Stomach (tissue), 4 donors: ENCODE results near the gene WWC2.

Source experiments
- POLR2A ChIP-seq, 4 donors: fragments of 450-650 bp; IDR thresholded peaks; one replicate each; pipeline ENCODE4 v1.6.1; 2016; ENCODE audit warnings: antibody characterized with exemption in 4 of 4, control low read depth in 2 of 4, mild to moderate bottlenecking in 1 of 4, moderate library complexity in 1 of 4
- POLR2AphosphoS5 ChIP-seq, 3 donors: sonication (generic); formaldehyde crosslinking; IDR thresholded peaks; one replicate each; pipeline ENCODE4 v1.6.1; 2016; ENCODE audit warnings: antibody characterized with exemption in 3 of 3
- TF ChIP-seq, protein P1 (sequence below), 7 experiments: fragments of 450-650 bp in 4 of 7; fragments of 200-600 bp in 3 of 7; sonication (generic) in 3 of 7; IDR thresholded peaks; one replicate each; pipeline ENCODE4 v1.5.1; 2016 to 2019; ENCODE audit warnings: antibody characterized with exemption in 7 of 7, control low read depth in 2 of 7, mild to moderate bottlenecking in 1 of 7

DNA sequence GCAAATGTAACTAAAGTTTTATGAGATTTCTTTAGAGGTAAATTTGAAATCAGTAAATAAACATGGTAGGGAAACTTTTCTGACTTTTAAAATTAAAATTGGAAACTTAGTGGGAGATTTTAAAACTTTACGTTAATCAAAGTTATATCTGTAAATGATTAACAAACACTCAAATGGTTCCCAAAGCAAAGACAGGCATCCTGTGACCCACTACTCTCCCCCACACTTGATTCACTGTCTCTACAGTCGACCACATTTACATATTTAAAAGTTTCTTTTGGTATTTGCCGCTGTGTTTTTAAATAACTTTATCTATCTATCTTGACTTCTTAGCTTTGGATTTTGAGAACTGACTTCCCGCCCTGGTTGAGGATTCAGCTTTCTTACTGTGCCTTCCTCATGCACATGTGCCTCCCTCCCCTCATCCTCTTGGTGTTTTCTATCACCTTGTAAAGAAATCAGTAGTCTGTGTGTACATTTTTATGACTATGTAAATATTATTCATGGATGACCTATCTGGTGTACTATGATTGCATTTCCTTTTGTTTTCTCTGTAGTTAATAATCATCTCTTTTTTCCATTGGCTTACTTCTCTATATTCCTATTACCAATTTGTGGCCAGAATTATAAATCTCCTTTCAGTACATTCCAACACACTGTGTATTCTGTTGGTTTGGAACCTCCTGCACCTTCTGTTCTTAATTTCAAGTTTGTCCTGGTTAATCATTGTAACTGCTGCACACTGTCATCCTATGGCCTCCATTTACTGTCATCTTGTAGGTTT is 72.6 kb downstream of the WWC2 start:
- TF ChIP-seq, protein P1, sequence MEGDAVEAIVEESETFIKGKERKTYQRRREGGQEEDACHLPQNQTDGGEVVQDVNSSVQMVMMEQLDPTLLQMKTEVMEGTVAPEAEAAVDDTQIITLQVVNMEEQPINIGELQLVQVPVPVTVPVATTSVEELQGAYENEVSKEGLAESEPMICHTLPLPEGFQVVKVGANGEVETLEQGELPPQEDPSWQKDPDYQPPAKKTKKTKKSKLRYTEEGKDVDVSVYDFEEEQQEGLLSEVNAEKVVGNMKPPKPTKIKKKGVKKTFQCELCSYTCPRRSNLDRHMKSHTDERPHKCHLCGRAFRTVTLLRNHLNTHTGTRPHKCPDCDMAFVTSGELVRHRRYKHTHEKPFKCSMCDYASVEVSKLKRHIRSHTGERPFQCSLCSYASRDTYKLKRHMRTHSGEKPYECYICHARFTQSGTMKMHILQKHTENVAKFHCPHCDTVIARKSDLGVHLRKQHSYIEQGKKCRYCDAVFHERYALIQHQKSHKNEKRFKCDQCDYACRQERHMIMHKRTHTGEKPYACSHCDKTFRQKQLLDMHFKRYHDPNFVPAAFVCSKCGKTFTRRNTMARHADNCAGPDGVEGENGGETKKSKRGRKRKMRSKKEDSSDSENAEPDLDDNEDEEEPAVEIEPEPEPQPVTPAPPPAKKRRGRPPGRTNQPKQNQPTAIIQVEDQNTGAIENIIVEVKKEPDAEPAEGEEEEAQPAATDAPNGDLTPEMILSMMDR (IDR thresholded peaks at IDR 0.05) = no peak
- no peak for TF ChIP-seq POLR2AphosphoS5 (IDR thresholded peaks at IDR 0.05)
- no peak for TF ChIP-seq POLR2A (IDR thresholded peaks at IDR 0.05)
